ENCODE measurements around the gene RAB33A.
"Not testable (repeated sequence)": the region's sequence is repeated elsewhere in the genome, so short reads cannot be mapped to it uniquely, and the experiment has no call there.

Gene RAB33A

DNA sequence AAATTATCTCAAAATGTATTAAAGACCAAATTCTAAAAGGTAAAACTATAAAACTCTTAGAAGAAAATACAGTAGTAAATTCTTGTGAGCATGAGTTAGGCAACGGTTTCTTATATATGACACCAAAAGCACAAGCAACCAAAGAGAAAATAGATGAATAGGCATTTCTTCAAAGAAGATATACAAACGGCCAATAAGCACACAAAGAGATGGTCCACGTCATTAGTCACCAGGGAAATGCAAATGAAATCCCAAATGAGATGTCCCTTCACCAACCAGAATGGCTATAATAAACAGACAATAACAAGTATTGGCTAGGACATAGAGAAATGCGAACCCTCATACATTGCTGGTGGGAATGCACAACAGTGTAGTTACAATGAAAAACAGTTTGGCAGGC lies 44.6 kb downstream of the RAB33A start:
- Histone ChIP-seq H3K9me3 (ENCODE audit: control insufficient read depth in 2 of 2, low read length in 2 of 2) (no peaks in the 10 kb centered on the region), H3K4me3 (ENCODE audit: low read length in 2 of 2) (no peak overlapping the region), H3K36me3 (ENCODE audit: control insufficient read depth in 2 of 2, insufficient read depth in 2 of 2, low read length in 2 of 2) (peaks cover 0 to 5% of the 10 kb centered on the region in 2 donors), H3K27me3 (ENCODE audit: control insufficient read depth in 2 of 2, insufficient read depth in 2 of 2, low read length in 2 of 2) (no peaks in the 10 kb centered on the region), H3K27ac (ENCODE audit: low read depth in 2 of 2, low read length in 2 of 2) (no peak overlapping the region), H3K4me1 (ENCODE audit: control insufficient read depth in 2 of 2, insufficient read depth in 2 of 2, low read length in 2 of 2) (no peaks in the 10 kb centered on the region), H3K9ac (ENCODE audit: low read depth in 1 of 2, low read length in 2 of 2) (no peak overlapping the region)

DNA sequence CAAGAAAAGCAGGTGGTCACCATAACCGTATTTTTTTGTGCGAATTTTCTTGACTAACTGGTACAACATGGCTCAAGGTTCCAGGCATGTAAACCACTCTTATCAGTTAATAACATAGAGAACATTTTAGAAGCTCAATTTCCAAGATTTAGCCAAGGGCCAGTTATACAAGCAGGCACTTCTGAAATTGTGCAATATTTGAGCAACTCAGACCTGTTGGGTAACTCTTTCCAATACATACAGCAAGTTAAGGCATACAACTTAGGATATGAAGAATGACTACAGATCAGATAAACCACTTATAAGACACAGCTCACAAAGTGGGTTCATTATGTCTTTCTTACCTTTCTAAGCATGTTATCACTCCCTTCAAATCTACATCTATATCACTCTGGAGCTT lies 53.0 kb downstream of the RAB33A start:
- Histone ChIP-seq H3K9ac (ENCODE audit: low read depth in 1 of 2, low read length in 2 of 2) (no peak overlapping the region), H3K4me3 (ENCODE audit: low read length in 2 of 2) (no peak overlapping the region), H3K9me3 (ENCODE audit: control insufficient read depth in 2 of 2, low read length in 2 of 2) (no peaks in the 10 kb centered on the region), H3K27ac (ENCODE audit: low read depth in 2 of 2, low read length in 2 of 2) (no peak overlapping the region), H3K36me3 (ENCODE audit: control insufficient read depth in 2 of 2, insufficient read depth in 2 of 2, low read length in 2 of 2) (peaks cover 0 to 8% of the 10 kb centered on the region in 2 donors), H3K4me1 (ENCODE audit: control insufficient read depth in 2 of 2, insufficient read depth in 2 of 2, low read length in 2 of 2) (no peaks in the 10 kb centered on the region), H3K27me3 (ENCODE audit: control insufficient read depth in 2 of 2, insufficient read depth in 2 of 2, low read length in 2 of 2) (peaks cover 0 to 4% of the 10 kb centered on the region in 2 donors)

DNA sequence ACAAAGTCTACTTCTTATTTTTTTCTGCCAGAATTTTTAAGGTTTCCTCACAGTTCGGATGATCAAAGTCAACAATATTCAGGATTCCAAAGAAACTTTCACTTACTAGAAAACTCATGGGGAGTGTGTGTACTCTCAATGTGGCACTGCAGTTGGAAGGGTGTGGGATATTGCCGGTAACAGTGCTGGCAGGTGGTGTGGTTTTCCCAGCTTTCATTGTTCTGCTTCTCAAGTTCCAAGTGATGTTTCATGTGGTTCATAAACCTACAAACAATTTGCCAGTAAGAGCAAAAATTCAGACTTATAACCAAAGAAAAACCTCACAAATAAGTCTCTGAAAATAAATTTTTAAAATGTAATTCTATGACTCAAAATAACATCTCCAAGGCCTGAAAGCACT lies 57.1 kb downstream of the RAB33A start:
- Histone ChIP-seq H3K4me1 (ENCODE audit: control insufficient read depth in 2 of 2, insufficient read depth in 2 of 2, low read length in 2 of 2) (no peaks in the 10 kb centered on the region), H3K27ac (ENCODE audit: low read depth in 2 of 2, low read length in 2 of 2) (no peak overlapping the region), H3K27me3 (ENCODE audit: control insufficient read depth in 2 of 2, insufficient read depth in 2 of 2, low read length in 2 of 2) (peaks cover 0 to 4% of the 10 kb centered on the region in 2 donors), H3K9ac (ENCODE audit: low read depth in 1 of 2, low read length in 2 of 2) (no peak overlapping the region), H3K9me3 (ENCODE audit: control insufficient read depth in 2 of 2, low read length in 2 of 2) (no peaks in the 10 kb centered on the region), H3K36me3 (ENCODE audit: control insufficient read depth in 2 of 2, insufficient read depth in 2 of 2, low read length in 2 of 2) (peaks cover 0 to 8% of the 10 kb centered on the region in 2 donors), H3K4me3 (ENCODE audit: low read length in 2 of 2) (no peak overlapping the region)

GRCh38 chrX:130231184-130231583 lies 59.4 kb downstream of the RAB33A start:
- not testable (repeated sequence) for H3K9me3 ChIP-seq (ENCODE audit: control insufficient read depth in 2 of 2, low read length in 2 of 2); H3K36me3 ChIP-seq (ENCODE audit: control insufficient read depth in 2 of 2, insufficient read depth in 2 of 2, low read length in 2 of 2); H3K4me3 ChIP-seq (ENCODE audit: low read length in 2 of 2); H3K27ac ChIP-seq (ENCODE audit: low read depth in 2 of 2, low read length in 2 of 2); H3K9ac ChIP-seq (ENCODE audit: low read depth in 1 of 2, low read length in 2 of 2); H3K27me3 ChIP-seq (ENCODE audit: control insufficient read depth in 2 of 2, insufficient read depth in 2 of 2, low read length in 2 of 2); H3K4me1 ChIP-seq (ENCODE audit: control insufficient read depth in 2 of 2, insufficient read depth in 2 of 2, low read length in 2 of 2)

All from mucosa of rectum (tissue), 2 donors.